Bone marrow (tissue), 2 donors: ENCODE data around the gene TOR4A.

Source experiments
- DNase-seq, 2 donors: peaks; one replicate each; lab custom pipeline; 2025; lab: John Stamatoyannopoulos, UW

The TOR4A gene

GRCh38 chr9:137294681-137295237, 17.2 kb downstream of the TOR4A start:
- DNase-seq = no peak

GRCh38 chr9:137295238-137295811, 17.8 kb downstream of the TOR4A start:
- DNase-seq = no peak

GRCh38 chr9:137295849-137296669, 18.5 kb downstream of the TOR4A start:
- DNase-seq = no peak

- DNase-seq = no peak
These were observed 19.4 kb downstream of the TOR4A start for GRCh38 chr9:137296670-137297664.

GRCh38 chr9:137297966-137298365, 20.4 kb downstream of the TOR4A start:
- DNase-seq = no peak

- no peak for DNase-seq
These were observed 21.1 kb downstream of the TOR4A start for GRCh38 chr9:137298401-137299202.

GRCh38 chr9:137299203-137299565, 21.7 kb downstream of the TOR4A start:
- DNase-seq = no peak

GRCh38 chr9:137299938-137300337, 22.4 kb downstream of the TOR4A start:
- no peak for DNase-seq

GRCh38 chr9:137300567-137301080, 23.1 kb downstream of the TOR4A start:
- DNase-seq = no peak

- DNase-seq = no peak
These were observed 23.8 kb downstream of the TOR4A start for GRCh38 chr9:137301081-137301947.

- peak; percentile 57 to 95 for DNase-seq
These were observed 24.6 kb downstream of the TOR4A start, which contains the start of gene NRARP for GRCh38 chr9:137302118-137302448. TSS of gene NRARP (minus strand) at chr9:137302271. CDS start at chr9:137301928, 343 bp downstream.

- DNase-seq = peak; percentile 27 to 95
These were observed 25.1 kb downstream of the TOR4A start for GRCh38 chr9:137302449-137303150.

GRCh38 chr9:137303151-137303892, 25.8 kb downstream of the TOR4A start:
- no peak for DNase-seq

- DNase-seq = no peak
These were observed 26.4 kb downstream of the TOR4A start for GRCh38 chr9:137303893-137304382.

GRCh38 chr9:137304383-137305059, 27.0 kb downstream of the TOR4A start:
- DNase-seq = no peak

- DNase-seq = peak; percentile 26 to 70
These were observed 27.7 kb downstream of the TOR4A start for GRCh38 chr9:137305060-137305797.

- no peak for DNase-seq
These were observed 28.2 kb downstream of the TOR4A start for GRCh38 chr9:137305798-137306065.
